ENCODE data around the gene RPS19BP1. TPM values are rescaled to one million over a fixed set of nuclear protein-coding genes. Genes with fewer than 3 reads are reported as not detected.

The RPS19BP1 gene
- total RNA-seq, 1 donor from 2014 or later: 58.7 TPM

- Histone ChIP-seq H3K9me3 (ENCODE audit: insufficient read depth, low read depth, low read length) (peaks cover under 1% of the 10 kb centered on the region), H3K4me3 (ENCODE audit: insufficient read depth, low read depth, low read length) (no peak overlapping the region), H3K4me2 (ENCODE audit: low read length) (no peak overlapping the region), H3K4me1 (ENCODE audit: insufficient read depth, low read length) (no peaks in the 10 kb centered on the region), H3K27ac (ENCODE audit: low read depth, low read length) (no peak overlapping the region), H2AFZ (ENCODE audit: low read depth, low read length) (no peak overlapping the region), H3K36me3 (ENCODE audit: insufficient read depth, low read length) (no peaks in the 10 kb centered on the region), H3K27me3 (ENCODE audit: insufficient read depth, low read length) (peaks cover 57% of the 10 kb centered on the region), H3K79me2 (ENCODE audit: insufficient read depth, low read length) (no peaks in the 10 kb centered on the region), H4K20me1 (ENCODE audit: insufficient read depth, low read length) (no peaks in the 10 kb centered on the region), H3K9ac (ENCODE audit: low read length) (no peak overlapping the region)
- H3K27ac Mint-ChIP-seq (ENCODE audit: unreplicated experiment): no peak overlapping the region
- TF ChIP-seq CTCF (IDR thresholded peaks at IDR 0.05; ENCODE audit: insufficient read depth, low read depth, low read length) (no peak), EZH2 (IDR thresholded peaks at IDR 0.05; ENCODE audit: insufficient read depth, low read length) (no peak)
- FAIRE-seq: no peak
- no peak overlapping the region for H3K4me3 Mint-ChIP-seq (ENCODE audit: unreplicated experiment)
- H3K9me3 Mint-ChIP-seq (ENCODE audit: unreplicated experiment): no peaks in the 10 kb centered on the region
- DNase-seq (ENCODE audit: low read depth): no peak
- peaks cover 3% of the 10 kb centered on the region for H3K36me3 Mint-ChIP-seq (ENCODE audit: low read depth, unreplicated experiment)
- no peaks in the 10 kb centered on the region for H3K4me1 Mint-ChIP-seq (ENCODE audit: low read depth, unreplicated experiment)
- peaks cover 43% of the 10 kb centered on the region for H3K27me3 Mint-ChIP-seq (ENCODE audit: low read depth, unreplicated experiment)
Observed at GRCh38 chr22:39560127-39560526, 27.6 kb upstream of the RPS19BP1 start.

- no peak overlapping the region for H3K4me3 ChIP-seq (ENCODE audit: insufficient read depth, low read depth, low read length)
- H3K4me1 ChIP-seq (ENCODE audit: insufficient read depth, low read length): no peaks in the 10 kb centered on the region
- H3K79me2 ChIP-seq (ENCODE audit: insufficient read depth, low read length): no peaks in the 10 kb centered on the region
- H3K4me2 ChIP-seq (ENCODE audit: low read length): no peak overlapping the region
- H3K27me3 ChIP-seq (ENCODE audit: insufficient read depth, low read length): peaks cover 57% of the 10 kb centered on the region
- no peaks in the 10 kb centered on the region for H3K36me3 ChIP-seq (ENCODE audit: insufficient read depth, low read length)
- Mint-ChIP-seq H3K9me3 (ENCODE audit: unreplicated experiment) (no peaks in the 10 kb centered on the region), H3K4me3 (ENCODE audit: unreplicated experiment) (no peak overlapping the region), H3K27ac (ENCODE audit: unreplicated experiment) (no peak overlapping the region), H3K4me1 (ENCODE audit: low read depth, unreplicated experiment) (no peaks in the 10 kb centered on the region), H3K36me3 (ENCODE audit: low read depth, unreplicated experiment) (peaks cover 3% of the 10 kb centered on the region), H3K27me3 (ENCODE audit: low read depth, unreplicated experiment) (peaks cover 43% of the 10 kb centered on the region)
- H4K20me1 ChIP-seq (ENCODE audit: insufficient read depth, low read length): no peaks in the 10 kb centered on the region
- peak; percentile 29 for TF ChIP-seq CTCF (IDR thresholded peaks at IDR 0.05; ENCODE audit: insufficient read depth, low read depth, low read length)
- no peak for TF ChIP-seq EZH2 (IDR thresholded peaks at IDR 0.05; ENCODE audit: insufficient read depth, low read length)
- FAIRE-seq: no peak
- no peak overlapping the region for H2AFZ ChIP-seq (ENCODE audit: low read depth, low read length)
- H3K9ac ChIP-seq (ENCODE audit: low read length): no peak overlapping the region
- H3K27ac ChIP-seq (ENCODE audit: low read depth, low read length): no peak overlapping the region
- no peak for DNase-seq (ENCODE audit: low read depth)
- H3K9me3 ChIP-seq (ENCODE audit: insufficient read depth, low read depth, low read length): no peaks in the 10 kb centered on the region
Observed at GRCh38 chr22:39559456-39560105, 27.0 kb upstream of the RPS19BP1 start.

- H3K9ac ChIP-seq (ENCODE audit: low read length): no peak overlapping the region
- Mint-ChIP-seq H3K27ac (ENCODE audit: unreplicated experiment) (no peak overlapping the region), H3K4me3 (ENCODE audit: unreplicated experiment) (no peak overlapping the region), H3K36me3 (ENCODE audit: low read depth, unreplicated experiment) (peaks cover 3% of the 10 kb centered on the region), H3K4me1 (ENCODE audit: low read depth, unreplicated experiment) (no peaks in the 10 kb centered on the region), H3K27me3 (ENCODE audit: low read depth, unreplicated experiment) (peaks cover 44% of the 10 kb centered on the region), H3K9me3 (ENCODE audit: unreplicated experiment) (no peaks in the 10 kb centered on the region)
- H3K27ac ChIP-seq (ENCODE audit: low read depth, low read length): no peak overlapping the region
- H4K20me1 ChIP-seq (ENCODE audit: insufficient read depth, low read length): no peaks in the 10 kb centered on the region
- no peaks in the 10 kb centered on the region for H3K79me2 ChIP-seq (ENCODE audit: insufficient read depth, low read length)
- peaks cover 57% of the 10 kb centered on the region for H3K27me3 ChIP-seq (ENCODE audit: insufficient read depth, low read length)
- no peak overlapping the region for H2AFZ ChIP-seq (ENCODE audit: low read depth, low read length)
- FAIRE-seq (no peak), DNase-seq (ENCODE audit: low read depth) (no peak)
- no peaks in the 10 kb centered on the region for H3K9me3 ChIP-seq (ENCODE audit: insufficient read depth, low read depth, low read length)
- H3K4me3 ChIP-seq (ENCODE audit: insufficient read depth, low read depth, low read length): no peak overlapping the region
- no peaks in the 10 kb centered on the region for H3K4me1 ChIP-seq (ENCODE audit: insufficient read depth, low read length)
- H3K36me3 ChIP-seq (ENCODE audit: insufficient read depth, low read length): no peaks in the 10 kb centered on the region
- H3K4me2 ChIP-seq (ENCODE audit: low read length): no peak overlapping the region
- TF ChIP-seq EZH2 (IDR thresholded peaks at IDR 0.05; ENCODE audit: insufficient read depth, low read length) (no peak), CTCF (IDR thresholded peaks at IDR 0.05; ENCODE audit: insufficient read depth, low read depth, low read length) (no peak)
Observed at GRCh38 chr22:39558950-39559349, 26.4 kb upstream of the RPS19BP1 start.

All from astrocyte (in vitro differentiated cells and primary cell).